ENCODE measurements around the gene KIF26B.

GRCh38 chr1:245234217-245235081 lies 79.7 kb downstream of the KIF26B start:
- no peak for TF ChIP-seq CTCF (IDR thresholded peaks at IDR 0.05)
- TF ChIP-seq EP300 (IDR thresholded peaks at IDR 0.05) = no peak

Measured in suprapubic skin (tissue), 3 donors.